HG03097 (cell line): ENCODE results near the gene OPN1MW2.
"Not testable (repeated sequence)": the region's sequence is repeated elsewhere in the genome, so short reads cannot be mapped to it uniquely, and the experiment has no call there.

Source experiments
- ATAC-seq: cut with Tn5 transposase; IDR thresholded peaks from one replicate; pipeline ENCODE4 v1.9.1; 2021; ENCODE audit not compliant: unreplicated experiment, low FRiP score

The OPN1MW2 gene

GRCh38 chrX:154263072-154263471 is 43.5 kb downstream of the OPN1MW2 start:
- not testable (repeated sequence) for ATAC-seq

DNA sequence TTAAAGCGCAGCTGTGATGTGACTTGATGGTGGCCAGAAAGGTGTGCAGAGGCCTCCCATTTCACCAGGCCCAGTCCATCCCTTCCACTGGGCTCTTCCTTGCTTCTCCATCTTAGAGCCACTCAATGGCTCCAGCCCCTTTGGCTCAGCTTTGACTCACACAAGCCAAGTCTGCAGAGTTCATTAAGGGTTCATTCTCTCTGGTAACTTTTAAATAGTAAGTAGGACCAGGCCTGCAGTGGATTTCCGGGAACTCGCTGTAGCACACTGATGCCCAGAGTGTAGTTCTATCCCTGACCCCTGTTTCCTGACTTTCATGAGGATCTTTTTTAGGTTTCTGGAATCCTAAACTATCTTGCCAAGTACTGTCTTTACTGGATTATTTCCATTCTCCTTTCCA is 49.7 kb downstream of the OPN1MW2 start:
- not testable (repeated sequence) for ATAC-seq
